HEK293 (cell line): Measurements from ENCODE around the gene GPR132.

Source experiments
- BCL6B ChIP-seq: fragments of 450-650 bp; formaldehyde crosslinking; IDR thresholded peaks from 2 replicates; pipeline ENCODE4 v1.5.1; 2017; ENCODE audit warnings: missing biosample characterization, missing genetic modification characterization
- CTCF ChIP-seq: fragments of 450-650 bp; formaldehyde crosslinking; IDR thresholded peaks from 2 replicates; pipeline ENCODE4 v1.5.1; 2016; ENCODE audit warnings: missing biosample characterization, missing genetic modification characterization
- PRDM4 ChIP-seq: fragments of 450-650 bp; formaldehyde crosslinking; IDR thresholded peaks from 2 replicates; pipeline ENCODE4 v1.5.1; 2017; ENCODE audit warnings: missing biosample characterization, missing genetic modification characterization
- REST ChIP-seq: fragments of 450-650 bp; formaldehyde crosslinking; IDR thresholded peaks from 2 replicates; pipeline ENCODE4 v1.5.1; 2016; ENCODE audit warnings: missing biosample characterization, missing genetic modification characterization
- SETDB1 ChIP-seq: IDR thresholded peaks from one replicate; pipeline ENCODE4 v1.6.1; 2017; ENCODE audit warnings: mild to moderate bottlenecking, low read length, moderate library complexity, mixed read lengths; ENCODE audit not compliant: insufficient read length
- ZNF121 ChIP-seq: fragments of 450-650 bp; formaldehyde crosslinking; IDR thresholded peaks from 2 replicates; pipeline ENCODE4 v1.5.1; 2016; ENCODE audit warnings: missing biosample characterization, missing genetic modification characterization
- ZNF155 ChIP-seq: fragments of 450-650 bp; formaldehyde crosslinking; IDR thresholded peaks from 2 replicates; pipeline ENCODE4 v1.5.1; 2016; ENCODE audit warnings: missing biosample characterization, missing genetic modification characterization
- ZNF157 ChIP-seq: fragments of 450-650 bp; formaldehyde crosslinking; IDR thresholded peaks from 2 replicates; pipeline ENCODE4 v1.5.1; 2016; ENCODE audit warnings: missing biosample characterization, missing genetic modification characterization
- ZNF239 ChIP-seq: fragments of 450-650 bp; formaldehyde crosslinking; IDR thresholded peaks from 2 replicates; pipeline ENCODE4 v1.5.1; 2016; ENCODE audit warnings: missing biosample characterization, missing genetic modification characterization
- ZNF324 ChIP-seq: fragments of 450-650 bp; formaldehyde crosslinking; IDR thresholded peaks from 2 replicates; pipeline ENCODE4 v1.5.1; 2016; ENCODE audit warnings: missing biosample characterization, missing genetic modification characterization
- ZNF423 ChIP-seq: fragments of 450-650 bp; formaldehyde crosslinking; IDR thresholded peaks from 2 replicates; pipeline ENCODE4 v1.5.1; 2016; ENCODE audit warnings: missing biosample characterization, missing genetic modification characterization
- ZNF530 ChIP-seq: fragments of 450-650 bp; formaldehyde crosslinking; IDR thresholded peaks from 2 replicates; pipeline ENCODE4 v1.5.1; 2016; ENCODE audit warnings: low read depth, missing biosample characterization, missing genetic modification characterization
- ZNF704 ChIP-seq: fragments of 450-650 bp; formaldehyde crosslinking; IDR thresholded peaks from 2 replicates; pipeline ENCODE4 v1.5.1; 2016; ENCODE audit warnings: missing biosample characterization, missing genetic modification characterization

GRCh38 chr14:105062048-105062433 is 3.2 kb downstream of the GPR132 start:
- TF ChIP-seq CTCF (tag by site-specific recombination) (no peak), ZNF157 (no peak), ZNF121 (no peak), ZNF324 (tag by site-specific recombination) (no peak), PRDM4 (tag by site-specific recombination) (no peak), ZNF239 (tag by site-specific recombination) (no peak), BCL6B (tag by site-specific recombination) (no peak), ZNF155 (tag by site-specific recombination) (no peak), ZNF423 (no peak), REST (tag by site-specific recombination) (no peak), SETDB1 (no peak), ZNF530 (tag by site-specific recombination) (no peak), ZNF704 (no peak)
